Measurements from ENCODE around the gene DIAPH2.
"Not testable (repeated sequence)": the region's sequence is repeated elsewhere in the genome, so short reads cannot be mapped to it uniquely, and the experiment has no call there.

DNA sequence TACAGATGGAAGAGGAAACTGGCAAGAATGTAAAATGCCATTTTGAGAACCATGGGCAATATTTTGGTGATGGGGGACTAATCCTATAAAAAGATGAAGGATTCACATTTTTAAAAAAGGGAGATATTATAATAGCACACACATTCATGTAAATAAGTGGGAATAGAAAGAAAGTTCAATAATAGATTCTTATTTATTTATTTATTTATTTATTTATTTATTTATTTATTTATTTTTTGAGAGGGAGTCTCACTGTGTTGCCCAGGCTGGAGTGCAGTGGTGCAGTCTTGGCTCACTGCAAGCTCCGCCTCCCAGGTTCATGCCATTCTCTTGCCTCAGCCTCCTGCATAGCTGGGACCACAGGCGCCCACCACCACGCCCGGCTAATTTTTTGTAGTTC lies 174.8 kb downstream of the DIAPH2 start:
- TF ChIP-seq, protein P1, sequence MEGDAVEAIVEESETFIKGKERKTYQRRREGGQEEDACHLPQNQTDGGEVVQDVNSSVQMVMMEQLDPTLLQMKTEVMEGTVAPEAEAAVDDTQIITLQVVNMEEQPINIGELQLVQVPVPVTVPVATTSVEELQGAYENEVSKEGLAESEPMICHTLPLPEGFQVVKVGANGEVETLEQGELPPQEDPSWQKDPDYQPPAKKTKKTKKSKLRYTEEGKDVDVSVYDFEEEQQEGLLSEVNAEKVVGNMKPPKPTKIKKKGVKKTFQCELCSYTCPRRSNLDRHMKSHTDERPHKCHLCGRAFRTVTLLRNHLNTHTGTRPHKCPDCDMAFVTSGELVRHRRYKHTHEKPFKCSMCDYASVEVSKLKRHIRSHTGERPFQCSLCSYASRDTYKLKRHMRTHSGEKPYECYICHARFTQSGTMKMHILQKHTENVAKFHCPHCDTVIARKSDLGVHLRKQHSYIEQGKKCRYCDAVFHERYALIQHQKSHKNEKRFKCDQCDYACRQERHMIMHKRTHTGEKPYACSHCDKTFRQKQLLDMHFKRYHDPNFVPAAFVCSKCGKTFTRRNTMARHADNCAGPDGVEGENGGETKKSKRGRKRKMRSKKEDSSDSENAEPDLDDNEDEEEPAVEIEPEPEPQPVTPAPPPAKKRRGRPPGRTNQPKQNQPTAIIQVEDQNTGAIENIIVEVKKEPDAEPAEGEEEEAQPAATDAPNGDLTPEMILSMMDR (IDR thresholded peaks at IDR 0.05 in 2 of 3, conservative IDR thresholded peaks at IDR 0.05 in 1 of 3; ENCODE audit: borderline replicate concordance in 1 of 3, insufficient read depth in 1 of 3, low read depth in 2 of 3, low read length in 2 of 3), result not testable (repeated sequence)
- not testable (repeated sequence) for TF ChIP-seq POLR2A (IDR thresholded peaks at IDR 0.05; ENCODE audit: borderline replicate concordance, extremely low read depth, insufficient read depth, insufficient read length); EZH2 (IDR thresholded peaks at IDR 0.05); SIN3A (IDR thresholded peaks at IDR 0.05; ENCODE audit: low read depth); YY1 (IDR thresholded peaks at IDR 0.05; ENCODE audit: extremely low read depth, insufficient replicate concordance, low read depth, low read length); EZH2phosphoT487 (IDR thresholded peaks at IDR 0.05; ENCODE audit: borderline replicate concordance); ZNF274 (IDR thresholded peaks at IDR 0.05; ENCODE audit: low read depth, low read length); CEBPB (IDR thresholded peaks at IDR 0.05; ENCODE audit: low read depth); RAD21 (IDR thresholded peaks at IDR 0.05; ENCODE audit: low read depth)
- TF ChIP-seq, protein P2, sequence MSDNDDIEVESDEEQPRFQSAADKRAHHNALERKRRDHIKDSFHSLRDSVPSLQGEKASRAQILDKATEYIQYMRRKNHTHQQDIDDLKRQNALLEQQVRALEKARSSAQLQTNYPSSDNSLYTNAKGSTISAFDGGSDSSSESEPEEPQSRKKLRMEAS (IDR thresholded peaks at IDR 0.05), result not testable (repeated sequence)
- TF ChIP-seq, protein P3, sequence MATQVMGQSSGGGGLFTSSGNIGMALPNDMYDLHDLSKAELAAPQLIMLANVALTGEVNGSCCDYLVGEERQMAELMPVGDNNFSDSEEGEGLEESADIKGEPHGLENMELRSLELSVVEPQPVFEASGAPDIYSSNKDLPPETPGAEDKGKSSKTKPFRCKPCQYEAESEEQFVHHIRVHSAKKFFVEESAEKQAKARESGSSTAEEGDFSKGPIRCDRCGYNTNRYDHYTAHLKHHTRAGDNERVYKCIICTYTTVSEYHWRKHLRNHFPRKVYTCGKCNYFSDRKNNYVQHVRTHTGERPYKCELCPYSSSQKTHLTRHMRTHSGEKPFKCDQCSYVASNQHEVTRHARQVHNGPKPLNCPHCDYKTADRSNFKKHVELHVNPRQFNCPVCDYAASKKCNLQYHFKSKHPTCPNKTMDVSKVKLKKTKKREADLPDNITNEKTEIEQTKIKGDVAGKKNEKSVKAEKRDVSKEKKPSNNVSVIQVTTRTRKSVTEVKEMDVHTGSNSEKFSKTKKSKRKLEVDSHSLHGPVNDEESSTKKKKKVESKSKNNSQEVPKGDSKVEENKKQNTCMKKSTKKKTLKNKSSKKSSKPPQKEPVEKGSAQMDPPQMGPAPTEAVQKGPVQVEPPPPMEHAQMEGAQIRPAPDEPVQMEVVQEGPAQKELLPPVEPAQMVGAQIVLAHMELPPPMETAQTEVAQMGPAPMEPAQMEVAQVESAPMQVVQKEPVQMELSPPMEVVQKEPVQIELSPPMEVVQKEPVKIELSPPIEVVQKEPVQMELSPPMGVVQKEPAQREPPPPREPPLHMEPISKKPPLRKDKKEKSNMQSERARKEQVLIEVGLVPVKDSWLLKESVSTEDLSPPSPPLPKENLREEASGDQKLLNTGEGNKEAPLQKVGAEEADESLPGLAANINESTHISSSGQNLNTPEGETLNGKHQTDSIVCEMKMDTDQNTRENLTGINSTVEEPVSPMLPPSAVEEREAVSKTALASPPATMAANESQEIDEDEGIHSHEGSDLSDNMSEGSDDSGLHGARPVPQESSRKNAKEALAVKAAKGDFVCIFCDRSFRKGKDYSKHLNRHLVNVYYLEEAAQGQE (IDR thresholded peaks at IDR 0.05; ENCODE audit: low read depth), result not testable (repeated sequence)

Data from HCT116 (cell line).